ENCODE data around the gene SCGN.

SCGN gene

GRCh38 chr6:25691894-25692293 is 39.9 kb downstream of the SCGN start:
- DNase-seq = peak; percentile 53

- DNase-seq = no peak
These were observed 40.5 kb downstream of the SCGN start for GRCh38 chr6:25692472-25692871.

GRCh38 chr6:25694366-25694765 is 42.4 kb downstream of the SCGN start:
- DNase-seq = no peak

GRCh38 chr6:25695671-25696070 is 43.7 kb downstream of the SCGN start:
- DNase-seq = no peak

GRCh38 chr6:25697537-25698340 is 45.7 kb downstream of the SCGN start:
- no peak for DNase-seq

GRCh38 chr6:25698631-25699030 is 46.6 kb downstream of the SCGN start:
- no peak for DNase-seq

- DNase-seq = peak; percentile 23
These were observed 47.6 kb downstream of the SCGN start for GRCh38 chr6:25699649-25700048.

- peak; percentile 78 for DNase-seq
These were observed 48.7 kb downstream of the SCGN start for GRCh38 chr6:25700761-25701160.

GRCh38 chr6:25701807-25702206 is 49.8 kb downstream of the SCGN start:
- no peak for DNase-seq

GRCh38 chr6:25703005-25703404 is 51.0 kb downstream of the SCGN start:
- no peak for DNase-seq

- DNase-seq = no peak
These were observed 52.0 kb downstream of the SCGN start for GRCh38 chr6:25704001-25704400.

- DNase-seq = no peak
These were observed 54.4 kb downstream of the SCGN start for GRCh38 chr6:25706314-25707014.

GRCh38 chr6:25709761-25710160 is 57.7 kb downstream of the SCGN start:
- DNase-seq = no peak

GRCh38 chr6:25710287-25710686 is 58.3 kb downstream of the SCGN start:
- no peak for DNase-seq

- peak; percentile 27 for DNase-seq
These were observed 61.8 kb downstream of the SCGN start for GRCh38 chr6:25713824-25714223.

GRCh38 chr6:25714765-25715164 is 62.8 kb downstream of the SCGN start:
- no peak for DNase-seq

GRCh38 chr6:25715794-25716193 is 63.8 kb downstream of the SCGN start:
- no peak for DNase-seq

- peak; percentile 83 for DNase-seq
These were observed 66.1 kb downstream of the SCGN start for GRCh38 chr6:25717866-25718740.

- no peak for DNase-seq
These were observed 74.3 kb downstream of the SCGN start for GRCh38 chr6:25726122-25726911.

- no peak for DNase-seq
These were observed 75.0 kb downstream of the SCGN start for GRCh38 chr6:25727028-25727427.

- no peak for DNase-seq
These were observed 78.9 kb downstream of the SCGN start for GRCh38 chr6:25730907-25731306.

- no peak for DNase-seq
These were observed 79.7 kb downstream of the SCGN start for GRCh38 chr6:25731721-25732120.
